K562 (cell line): ENCODE data around the gene GCH1. TPM values are rescaled to one million over a fixed set of nuclear protein-coding genes. Genes with fewer than 3 reads are reported as not detected.

ENCODE experiments used
- ATAC-seq: fragments of 200-7000 bp; cut with Tn5 transposase; 3 replicates; pipeline ENCODE4 v1.9.1; 2020; ENCODE audit warnings: moderate library complexity
- BruUV-seq: library from RNA; stranded (reverse); fragments of 400-500 nt; replicated peaks from 2 replicates; lab custom pipeline; 2021; lab: Mats Ljungman, UMichigan
- CTCF ChIA-PET: fragments of 300-600 bp; formaldehyde crosslinking; extraction: SDS; loops from one replicate; lab custom pipeline; 2021; ENCODE audit warnings: low intra/inter-chr PET ratio; lab: Yijun Ruan, JAX
- POLR2A ChIA-PET: fragments of 300-600, 350-650 bp; sonication (Branson Sonifier 250); formaldehyde crosslinking; extraction: SDS; loops from one replicate; lab custom pipeline; 2021; ENCODE audit warnings: antibody characterized with exemption, inconsistent platforms; lab: Yijun Ruan, JAX
- DNase-seq, 4 experiments: peaks; one replicate each; pipeline versions ENCODE4 v3.0.0 to v3.0.0-alpha.2; 2011 to 2018; ENCODE audit warnings: low spot score in 3 of 4, mixed read lengths in 3 of 4; ENCODE audit errors: extremely low read depth in 1 of 4
- FAIRE-seq: peaks from 2 replicates; lab custom pipeline; 2011; peaks lifted over from hg19 to GRCh38; lab: Jason Lieb, UNC
- H2AFZ ChIP-seq: 2 replicates; pipeline ENCODE4 v1.6.0; 2011; ENCODE audit warnings: low read depth, low read length, control low read depth, inconsistent platforms
- H3K27ac ChIP-seq: fragments of 200-600 bp; 3 replicates; pipeline ENCODE4 v1.8.0; 2011; ENCODE audit warnings: low read depth, mild to moderate bottlenecking, control low read depth, inconsistent platforms, low read length, moderate library complexity, mixed read lengths; ENCODE audit errors: extremely low read depth
- H3K27me3 ChIP-seq, 2 experiments: fragments of 300-600 bp in 1 of 2; 2 replicates in 1 of 2; 3 replicates in 1 of 2; pipeline versions ENCODE4 v1.6.0 to v1.8.0; 2011; ENCODE audit warnings: inconsistent platforms in 2 of 2, low read length in 2 of 2, mild to moderate bottlenecking in 1 of 2, mixed read lengths in 1 of 2, moderate library complexity in 1 of 2; ENCODE audit not compliant: control insufficient read depth in 2 of 2, insufficient read depth in 2 of 2
- H3K36me3 ChIP-seq: fragments of 300-600 bp; 3 replicates; pipeline ENCODE4 v1.8.0; 2011; ENCODE audit warnings: mild to moderate bottlenecking, low read length, inconsistent platforms; ENCODE audit not compliant: control insufficient read depth, insufficient read depth
- H3K4me1 ChIP-seq, 2 experiments: fragments of 200-600 bp in 1 of 2; replicated peaks in 1 of 2; 2 replicates in 1 of 2; 3 replicates in 1 of 2; pipeline versions ENCODE4 v1.5.1 to v1.8.0; 2011; ENCODE audit warnings: inconsistent platforms in 2 of 2, low read length in 2 of 2, mild to moderate bottlenecking in 1 of 2, mixed read lengths in 1 of 2, moderate library complexity in 1 of 2; ENCODE audit not compliant: control insufficient read depth in 2 of 2, insufficient read depth in 2 of 2
- H3K4me2 ChIP-seq: 2 replicates; pipeline ENCODE4 v1.6.1; 2011; ENCODE audit warnings: low read length, control low read depth, inconsistent platforms, mixed read lengths; ENCODE audit not compliant: insufficient read depth
- H3K4me3 ChIP-seq: fragments of 200-600 bp; sonication (generic), shearing (Covaris generic); 2 replicates; pipeline ENCODE4 v1.5.1; 2016; ENCODE audit warnings: control low read depth, inconsistent platforms
- H3K79me2 ChIP-seq: fragments of 200-600 bp; 3 replicates; pipeline ENCODE4 v1.8.0; 2011; ENCODE audit warnings: low read length, inconsistent platforms; ENCODE audit not compliant: control insufficient read depth, insufficient read depth
- H3K9ac ChIP-seq, 2 experiments: 2 replicates each; pipeline versions ENCODE4 v1.6.0 to v1.6.1; 2011; ENCODE audit warnings: low read depth in 2 of 2, low read length in 2 of 2, control low read depth in 1 of 2, inconsistent platforms in 1 of 2, mild to moderate bottlenecking in 1 of 2, mixed read lengths in 1 of 2; ENCODE audit not compliant: insufficient read depth in 1 of 2
- H3K9me1 ChIP-seq: one replicate; pipeline ENCODE4 v1.6.0; 2011; ENCODE audit warnings: inconsistent platforms, mild to moderate bottlenecking, low read length, moderate library complexity; ENCODE audit not compliant: control insufficient read depth, insufficient read depth
- H3K9me3 ChIP-seq: replicated peaks from 2 replicates; pipeline ENCODE4 v1.5.1; 2011; ENCODE audit warnings: low read depth, low read length, inconsistent platforms; ENCODE audit not compliant: control insufficient read depth, insufficient read depth
- H4K20me1 ChIP-seq: replicated peaks from 2 replicates; pipeline ENCODE4 v1.6.1; 2011; ENCODE audit warnings: low read length, inconsistent platforms, mixed read lengths; ENCODE audit not compliant: control insufficient read depth, insufficient read depth
- ATF1 ChIP-seq, 2 experiments: fragments of 450-650 bp in 1 of 2; IDR thresholded peaks; 2 replicates each; pipeline ENCODE4 v1.6.1; 2016; ENCODE audit warnings: missing compliant biosample characterization in 1 of 2, missing genetic modification characterization in 1 of 2
- CBX1 ChIP-seq: sonication (generic); IDR thresholded peaks from 2 replicates; pipeline ENCODE4 v1.6.1; 2016; ENCODE audit warnings: antibody characterized with exemption, low read depth, mild to moderate bottlenecking
- FUS ChIP-seq: fragments of 200-400 bp; formaldehyde crosslinking; optimal IDR thresholded peaks from 2 replicates; pipeline ENCODE3; 2017; ENCODE audit warnings: low read depth, low read length
- JUN ChIP-seq, 2 experiments: sonication (generic) in 1 of 2; formaldehyde crosslinking in 1 of 2; IDR thresholded peaks; 2 replicates each; pipeline versions ENCODE4 v1.6.1 to v1.8.0; 2012 to 2022; ENCODE audit warnings: borderline replicate concordance in 2 of 2, mild to moderate bottlenecking in 2 of 2, improper control_type of control experiment in 1 of 2, low read depth in 1 of 2, low read length in 1 of 2, missing genetic modification reagents in 1 of 2
- LARP7 ChIP-seq: fragments of 450-650 bp; IDR thresholded peaks from 2 replicates; pipeline ENCODE4 v1.6.1; 2016
- PTTG1 ChIP-seq: fragments of 450-650 bp; IDR thresholded peaks from 2 replicates; pipeline ENCODE4 v1.6.1; 2016; ENCODE audit warnings: low read depth, mild to moderate bottlenecking, missing genetic modification characterization, missing compliant biosample characterization
- RERE ChIP-seq: sonication (generic); formaldehyde crosslinking; IDR thresholded peaks from 2 replicates; pipeline ENCODE4 v1.8.0; 2023; ENCODE audit warnings: missing genetic modification reagents, mild to moderate bottlenecking, borderline replicate concordance
- SAFB ChIP-seq: fragments of 200-400 bp; formaldehyde crosslinking; IDR thresholded peaks from 2 replicates; pipeline ENCODE4 v1.6.1; 2017; ENCODE audit warnings: low read depth, low read length, borderline replicate concordance
- SMAD1 ChIP-seq: fragments of 150-350 bp; IDR thresholded peaks from 2 replicates; pipeline ENCODE4 v1.6.1; 2014; ENCODE audit warnings: low read length, low read depth; ENCODE audit not compliant: partially characterized antibody
- SMAD2 ChIP-seq: fragments of 150-350 bp; IDR thresholded peaks from 2 replicates; pipeline ENCODE4 v1.6.1; 2014; ENCODE audit warnings: low read depth, mild to moderate bottlenecking, low read length
- TFAP4 ChIP-seq: sonication (generic); formaldehyde crosslinking; IDR thresholded peaks from 2 replicates; pipeline ENCODE4 v1.8.0; 2022; ENCODE audit warnings: missing genetic modification reagents, mild to moderate bottlenecking, moderate library complexity, borderline replicate concordance
- ZNF274 ChIP-seq: IDR thresholded peaks from 2 replicates; pipeline ENCODE4 v1.6.1; 2011; ENCODE audit warnings: low read depth, mild to moderate bottlenecking, low read length, moderate library complexity, borderline replicate concordance
- WGBS: fragments of 100-300 bp; shearing (Covaris generic); methylation state at CpG from one replicate; pipeline ENCODE4 v1.1.6; 2016; ENCODE audit warnings: low coverage, mixed read lengths; ENCODE audit not compliant: insufficient coverage; ENCODE audit errors: missing lambda C conversion rate; 5-methylcytosine and 5-hydroxymethylcytosine counted together
- in situ Hi-C: fragments of 300-500 bp; cut with MboI; formaldehyde crosslinking; loops from 4 replicates; pipeline ENCODE4 v1.15.0; 2018; ENCODE audit warnings: inconsistent platforms, mixed read lengths
- intact Hi-C: fragments of 100-400 bp; cut with micrococcal nuclease; formaldehyde crosslinking; loops from 2 replicates; pipeline ENCODE4 v1.14.2; 2022
- polyA plus RNA-seq, 8 experiments: library from polyadenylated mRNA; depleted of rRNA in 4 of 8; stranded (reverse) in 5 of 8; unstranded in 3 of 8; fragments of >200 nt; fragmentation: Nextera tagmentation in 2 of 8; fragmentation: Illumina TruSeq in 1 of 8; extraction: Ambion mirVana in 2 of 8; extraction: Trizol in 1 of 8; gene quantifications; 2 replicates each; pipeline versions ENCODE4 v1.2.1 to v1.2.3, GENCODE V29; 2011 to 2014; ENCODE audit warnings: inconsistent platforms in 1 of 8, missing spikeins in 1 of 8
- total RNA-seq, 7 experiments: library from RNA; depleted of rRNA in 6 of 7; stranded (reverse); fragments of >200 nt in 6 of 7; fragmentation: Illumina TruSeq in 2 of 7; extraction: Trizol in 2 of 7; gene quantifications; 2 replicates each; pipeline versions ENCODE4 v1.2.1 to v1.2.3, GENCODE V29; 2011 to 2021; ENCODE audit warnings: low replicate concordance in 1 of 7

Gene GCH1
- total and polyA plus RNA-seq, 9 of the 15 experiments (the other 6 are each of a cell fraction or from before 2014, with no cell fraction given), result 3.9 to 13.1 (median 6.5) TPM

GRCh38 chr14:54942913-54943312 lies 40.3 kb upstream of the GCH1 start:
- ATAC-seq (no peak), DNase-seq (no peak), FAIRE-seq (no peak)
- no peak for TF ChIP-seq JUN (IDR thresholded peaks at IDR 0.05; ENCODE audit: borderline replicate concordance, low read depth, low read length)
- no peak for TF ChIP-seq JUN (CRISPR knock-in tag; IDR thresholded peaks at IDR 0.05; ENCODE audit: borderline replicate concordance)
- TF ChIP-seq ATF1 (CRISPR knock-in tag; IDR thresholded peaks at IDR 0.05), result no peak
- TF ChIP-seq ATF1 (tag; IDR thresholded peaks at IDR 0.05), result no peak
- TF ChIP-seq FUS, result no peak
- TF ChIP-seq ZNF274, result no peak
- no peak for TF ChIP-seq CBX1
- no peak for TF ChIP-seq SMAD1
- no peak for TF ChIP-seq SMAD2
- TF ChIP-seq RERE (CRISPR knock-in tag), result no peak
- TF ChIP-seq TFAP4 (CRISPR knock-in tag), result no peak
- no peak for TF ChIP-seq LARP7
- TF ChIP-seq SAFB, result no peak
- TF ChIP-seq PTTG1 (tag), result no peak
- no peaks in the 10 kb centered on the region for H4K20me1 ChIP-seq
- 93% methylated on average over 4 of the region's 4 CpGs for WGBS
- in situ Hi-C loops, result no loop called here
- no peak overlapping the region for H3K9ac ChIP-seq
- H3K27me3 ChIP-seq, result no peaks in the 10 kb centered on the region
- no peaks in the 10 kb centered on the region for H3K79me2 ChIP-seq
- no peak overlapping the region for H2AFZ ChIP-seq
- no peaks in the 10 kb centered on the region for H3K9me1 ChIP-seq
- H3K4me1 ChIP-seq, result no peaks in the 10 kb centered on the region
- no peak overlapping the region for H3K4me2 ChIP-seq
- intact Hi-C loops, result no loop called here
- H3K9me3 ChIP-seq, result no peaks in the 10 kb centered on the region
- H3K27ac ChIP-seq, result no peak overlapping the region
- POLR2A ChIA-PET, result no interaction called here
- CTCF ChIA-PET, result no interaction called here
- peaks cover 51% of the 10 kb centered on the region for H3K36me3 ChIP-seq
- H3K4me3 ChIP-seq, result no peak overlapping the region
- no TSS peak for BruUV-seq
